Cardiac fibroblast (primary cell): Measurements from ENCODE around the gene KCNK1.
"Not testable (repeated sequence)": the region's sequence is repeated elsewhere in the genome, so short reads cannot be mapped to it uniquely, and the experiment has no call there.

Experiments
- DNase-seq, 2 donors: peaks; one replicate each; pipeline versions ENCODE4 v3.0.0 to v3.0.0-alpha.2; 2010; ENCODE audit warnings: low read depth in 2 of 2
- H3K4me3 ChIP-seq, 2 donors: replicated peaks in 1 of 2; 1 replicate in 1 of 2; 2 replicates in 1 of 2; pipeline ENCODE4 v1.5.1; 2011; ENCODE audit warnings: low read depth in 2 of 2, low read length in 2 of 2, mild to moderate bottlenecking in 2 of 2, moderate library complexity in 1 of 2
- TF ChIP-seq, protein P1 (sequence below): IDR thresholded peaks from one replicate; pipeline ENCODE4 v1.5.1; 2011; ENCODE audit warnings: low read depth, mild to moderate bottlenecking, low read length, inconsistent platforms

Gene KCNK1

DNA sequence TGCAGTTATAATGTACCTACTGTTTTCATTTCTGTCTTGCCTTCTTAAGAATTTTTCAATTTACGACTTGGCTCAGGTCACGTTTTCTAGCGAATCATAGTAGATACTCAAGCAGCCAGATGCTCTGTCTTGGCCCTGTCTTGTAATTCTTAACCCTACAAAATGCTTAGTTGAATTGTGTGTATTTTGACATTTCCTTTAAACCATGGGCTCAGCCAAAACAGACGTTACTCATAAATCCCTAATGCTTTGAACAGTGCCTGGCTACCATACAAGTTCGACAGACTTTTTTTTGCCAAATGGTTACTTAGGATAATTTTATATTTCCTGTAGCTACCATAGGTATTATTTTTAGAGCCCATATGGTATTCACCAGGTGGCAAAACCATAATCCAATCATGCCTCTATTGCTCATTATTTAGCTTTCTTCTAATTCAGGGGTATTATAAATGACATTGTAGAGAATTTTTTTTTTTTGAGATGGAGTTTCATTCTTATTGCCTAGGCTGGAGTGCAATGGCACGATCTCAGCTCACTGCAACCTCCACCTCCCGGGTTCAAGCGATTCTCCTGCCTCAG, 54.3 kb downstream of the KCNK1 start:
- DNase-seq = peak; percentile 18 to 29
- TF ChIP-seq, protein P1, sequence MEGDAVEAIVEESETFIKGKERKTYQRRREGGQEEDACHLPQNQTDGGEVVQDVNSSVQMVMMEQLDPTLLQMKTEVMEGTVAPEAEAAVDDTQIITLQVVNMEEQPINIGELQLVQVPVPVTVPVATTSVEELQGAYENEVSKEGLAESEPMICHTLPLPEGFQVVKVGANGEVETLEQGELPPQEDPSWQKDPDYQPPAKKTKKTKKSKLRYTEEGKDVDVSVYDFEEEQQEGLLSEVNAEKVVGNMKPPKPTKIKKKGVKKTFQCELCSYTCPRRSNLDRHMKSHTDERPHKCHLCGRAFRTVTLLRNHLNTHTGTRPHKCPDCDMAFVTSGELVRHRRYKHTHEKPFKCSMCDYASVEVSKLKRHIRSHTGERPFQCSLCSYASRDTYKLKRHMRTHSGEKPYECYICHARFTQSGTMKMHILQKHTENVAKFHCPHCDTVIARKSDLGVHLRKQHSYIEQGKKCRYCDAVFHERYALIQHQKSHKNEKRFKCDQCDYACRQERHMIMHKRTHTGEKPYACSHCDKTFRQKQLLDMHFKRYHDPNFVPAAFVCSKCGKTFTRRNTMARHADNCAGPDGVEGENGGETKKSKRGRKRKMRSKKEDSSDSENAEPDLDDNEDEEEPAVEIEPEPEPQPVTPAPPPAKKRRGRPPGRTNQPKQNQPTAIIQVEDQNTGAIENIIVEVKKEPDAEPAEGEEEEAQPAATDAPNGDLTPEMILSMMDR = no peak
- no peak overlapping the region for H3K4me3 ChIP-seq

DNA sequence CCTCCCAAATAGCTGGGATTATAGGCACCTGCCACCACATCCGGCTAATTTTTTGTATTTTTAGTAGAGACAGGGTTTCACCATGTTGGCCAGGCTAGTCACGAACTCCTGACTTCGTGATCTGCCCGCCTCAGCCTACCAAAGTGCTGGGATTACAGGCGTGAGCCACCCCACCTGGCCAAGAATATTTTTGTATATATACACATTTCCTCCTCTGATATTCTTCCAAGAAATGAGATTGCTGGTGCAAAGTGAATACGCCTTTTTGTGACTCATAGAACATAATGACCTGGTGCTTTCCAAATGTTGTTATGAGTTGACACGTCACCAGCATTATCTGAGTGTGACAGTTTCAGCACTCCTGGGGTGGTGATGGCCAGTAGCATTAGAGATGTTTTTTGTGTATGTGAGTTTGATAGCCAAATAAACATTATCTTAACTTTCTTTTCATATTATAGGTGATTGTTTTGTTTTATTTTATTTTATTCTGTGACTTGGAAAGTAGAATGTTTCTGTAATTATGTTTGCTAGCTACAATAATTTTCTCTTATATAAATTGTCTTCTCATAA, 54.9 kb downstream of the KCNK1 start:
- TF ChIP-seq, protein P1 = no peak
- H3K4me3 ChIP-seq = no peak overlapping the region
- peak; percentile 56 to 68 for DNase-seq

DNA sequence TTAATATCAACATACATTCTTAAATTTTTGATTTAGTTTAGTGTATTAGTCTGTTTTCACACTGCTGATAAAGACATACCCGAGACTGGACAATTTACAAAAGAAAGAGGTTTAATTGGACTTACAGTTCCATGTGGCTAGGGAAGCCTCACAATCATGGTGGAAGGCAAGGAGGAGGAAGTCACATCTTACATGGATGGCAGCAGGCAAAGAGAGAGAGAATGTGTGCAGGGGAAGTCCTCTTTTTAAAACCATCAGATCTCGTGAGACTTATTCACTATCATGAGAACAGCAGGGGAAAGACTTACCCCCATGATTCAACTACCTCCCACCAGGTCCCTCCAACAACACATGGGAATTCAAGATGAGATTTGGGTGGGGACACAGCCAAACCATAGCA, 56.5 kb downstream of the KCNK1 start:
- H3K4me3 ChIP-seq, DNase-seq: not testable (repeated sequence)

DNA sequence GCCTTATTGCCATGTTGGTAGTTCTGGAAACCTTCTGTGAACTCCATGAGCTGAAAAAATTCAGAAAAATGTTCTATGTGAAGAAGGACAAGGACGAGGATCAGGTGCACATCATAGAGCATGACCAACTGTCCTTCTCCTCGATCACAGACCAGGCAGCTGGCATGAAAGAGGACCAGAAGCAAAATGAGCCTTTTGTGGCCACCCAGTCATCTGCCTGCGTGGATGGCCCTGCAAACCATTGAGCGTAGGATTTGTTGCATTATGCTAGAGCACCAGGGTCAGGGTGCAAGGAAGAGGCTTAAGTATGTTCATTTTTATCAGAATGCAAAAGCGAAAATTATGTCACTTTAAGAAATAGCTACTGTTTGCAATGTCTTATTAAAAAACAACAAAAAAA, 57.4 kb downstream of the KCNK1 start:
- no peak for DNase-seq
- H3K4me3 ChIP-seq = no peak overlapping the region
- TF ChIP-seq, protein P1 = no peak

DNA sequence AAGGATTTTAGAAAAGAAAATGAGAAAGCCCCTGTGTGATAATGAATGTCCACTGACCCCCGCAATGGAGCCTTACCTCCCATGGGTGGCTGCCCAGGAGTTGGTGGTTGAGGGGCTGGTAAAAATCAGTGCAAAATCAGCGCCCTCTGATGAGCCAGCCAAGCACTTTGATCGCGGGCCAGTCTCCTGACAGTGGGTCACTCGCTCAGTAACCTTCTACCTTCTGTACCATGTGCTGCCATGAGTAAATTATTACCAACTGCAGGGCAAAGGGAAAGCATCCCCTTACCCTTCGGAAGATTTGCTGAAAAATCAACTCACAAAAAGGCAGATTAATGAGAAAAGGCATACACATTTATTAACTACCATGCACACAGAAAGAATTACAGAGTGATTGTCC, 58.8 kb downstream of the KCNK1 start:
- TF ChIP-seq, protein P1 = no peak
- H3K4me3 ChIP-seq = no peak overlapping the region
- DNase-seq = no peak

DNA sequence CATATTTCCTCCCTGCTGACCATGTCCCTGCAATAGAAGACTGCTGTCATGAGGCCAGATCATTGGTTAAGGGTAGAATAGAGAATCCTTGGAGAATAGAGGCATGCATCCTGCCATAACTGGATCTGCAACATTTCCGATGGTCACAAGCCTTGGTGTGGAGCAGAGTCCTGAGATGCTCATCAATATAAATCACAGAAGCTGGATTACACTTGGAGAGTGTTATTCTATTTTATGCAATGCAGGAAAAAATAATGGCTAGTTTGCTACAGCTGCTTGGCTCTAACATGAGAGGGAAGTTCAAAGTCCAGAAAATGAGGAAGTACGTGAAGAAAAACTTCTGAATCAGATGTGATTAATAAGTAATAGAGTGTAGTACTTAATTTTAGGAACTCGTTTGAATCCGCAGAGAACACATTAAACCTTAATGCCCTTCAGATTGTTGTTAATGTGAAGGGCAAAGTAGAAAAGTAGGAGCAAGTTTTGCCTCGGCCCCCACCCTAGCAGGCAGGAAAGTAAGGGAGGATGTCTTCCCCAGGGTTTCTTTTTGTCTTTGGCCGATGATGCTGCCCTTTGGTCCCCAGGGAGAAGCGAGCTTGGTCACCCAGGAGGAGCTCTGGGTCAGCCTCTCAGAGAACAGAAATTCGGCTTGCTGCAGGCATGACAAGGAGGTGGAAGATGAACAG, 59.5 kb downstream of the KCNK1 start:
- H3K4me3 ChIP-seq = no peak overlapping the region
- TF ChIP-seq, protein P1 = no peak
- DNase-seq = no peak

DNA sequence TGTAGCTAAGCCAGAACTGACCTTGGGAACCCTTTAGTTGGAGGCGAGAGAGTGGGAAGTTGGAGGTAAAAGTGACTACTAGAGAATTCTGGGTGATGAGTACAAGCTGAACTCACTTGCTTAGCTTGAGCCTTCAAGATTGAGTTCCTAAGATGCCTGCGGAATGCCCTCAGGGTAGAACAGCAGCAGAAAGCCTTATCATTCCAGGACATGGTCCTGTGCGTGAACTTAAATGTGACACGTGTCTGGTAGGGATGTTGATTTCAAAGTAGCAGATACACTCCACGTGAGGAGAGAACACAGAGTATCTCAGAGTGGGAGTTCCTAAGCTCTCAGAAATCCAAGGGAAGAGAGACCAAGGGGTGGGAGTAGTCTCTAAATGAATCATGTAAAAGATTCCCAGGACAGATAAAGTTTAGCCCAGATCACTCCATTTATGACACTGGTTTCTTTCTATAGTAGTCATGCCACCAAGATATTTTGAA, 60.1 kb downstream of the KCNK1 start:
- TF ChIP-seq, protein P1 = no peak
- no peak overlapping the region for H3K4me3 ChIP-seq

More for the DNA sequence above, 60.1 kb downstream of the KCNK1 start:
- DNase-seq = no peak
